Measurements from ENCODE around the gene KLF4.

The KLF4 gene

DNA sequence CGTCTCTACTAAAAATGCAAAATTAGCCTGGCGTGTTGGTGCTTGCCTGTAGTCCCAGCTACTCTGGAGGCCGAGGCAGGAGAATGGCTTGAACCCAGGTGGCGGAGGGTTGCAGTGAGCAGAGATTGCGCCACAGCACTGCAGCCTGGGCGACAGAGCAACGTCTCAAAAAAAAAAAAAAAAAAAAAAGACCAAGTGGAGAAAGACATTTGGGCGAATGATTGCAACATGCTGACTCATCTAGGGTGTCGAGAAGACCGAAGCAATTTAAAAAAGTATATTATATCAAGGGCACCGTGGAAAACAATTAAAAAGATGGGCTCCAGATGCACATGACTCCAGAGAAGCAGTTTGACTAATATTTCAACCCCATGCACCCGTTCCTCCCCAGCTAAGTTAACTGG is 9.2 kb downstream of the KLF4 start:
- no peak for TF ChIP-seq POLR2AphosphoS5 (IDR thresholded peaks at IDR 0.05; ENCODE audit: low read depth, low read length)
- TF ChIP-seq SIN3A (IDR thresholded peaks at IDR 0.05; ENCODE audit: borderline replicate concordance, insufficient read depth, low read length) = no peak
- TF ChIP-seq, protein P1, sequence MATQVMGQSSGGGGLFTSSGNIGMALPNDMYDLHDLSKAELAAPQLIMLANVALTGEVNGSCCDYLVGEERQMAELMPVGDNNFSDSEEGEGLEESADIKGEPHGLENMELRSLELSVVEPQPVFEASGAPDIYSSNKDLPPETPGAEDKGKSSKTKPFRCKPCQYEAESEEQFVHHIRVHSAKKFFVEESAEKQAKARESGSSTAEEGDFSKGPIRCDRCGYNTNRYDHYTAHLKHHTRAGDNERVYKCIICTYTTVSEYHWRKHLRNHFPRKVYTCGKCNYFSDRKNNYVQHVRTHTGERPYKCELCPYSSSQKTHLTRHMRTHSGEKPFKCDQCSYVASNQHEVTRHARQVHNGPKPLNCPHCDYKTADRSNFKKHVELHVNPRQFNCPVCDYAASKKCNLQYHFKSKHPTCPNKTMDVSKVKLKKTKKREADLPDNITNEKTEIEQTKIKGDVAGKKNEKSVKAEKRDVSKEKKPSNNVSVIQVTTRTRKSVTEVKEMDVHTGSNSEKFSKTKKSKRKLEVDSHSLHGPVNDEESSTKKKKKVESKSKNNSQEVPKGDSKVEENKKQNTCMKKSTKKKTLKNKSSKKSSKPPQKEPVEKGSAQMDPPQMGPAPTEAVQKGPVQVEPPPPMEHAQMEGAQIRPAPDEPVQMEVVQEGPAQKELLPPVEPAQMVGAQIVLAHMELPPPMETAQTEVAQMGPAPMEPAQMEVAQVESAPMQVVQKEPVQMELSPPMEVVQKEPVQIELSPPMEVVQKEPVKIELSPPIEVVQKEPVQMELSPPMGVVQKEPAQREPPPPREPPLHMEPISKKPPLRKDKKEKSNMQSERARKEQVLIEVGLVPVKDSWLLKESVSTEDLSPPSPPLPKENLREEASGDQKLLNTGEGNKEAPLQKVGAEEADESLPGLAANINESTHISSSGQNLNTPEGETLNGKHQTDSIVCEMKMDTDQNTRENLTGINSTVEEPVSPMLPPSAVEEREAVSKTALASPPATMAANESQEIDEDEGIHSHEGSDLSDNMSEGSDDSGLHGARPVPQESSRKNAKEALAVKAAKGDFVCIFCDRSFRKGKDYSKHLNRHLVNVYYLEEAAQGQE (IDR thresholded peaks at IDR 0.05; ENCODE audit: insufficient read depth in 1 of 2, low read depth in 2 of 2, low read length in 2 of 2) = no peak
- no peak for TF ChIP-seq FOXP2 (optimal IDR thresholded peaks at IDR 0.05; ENCODE audit: borderline replicate concordance, extremely low read depth, extremely low read length, insufficient read depth)
- no peak for TF ChIP-seq TAF1 (IDR thresholded peaks at IDR 0.05; ENCODE audit: borderline replicate concordance, insufficient read depth, low read length)

DNA sequence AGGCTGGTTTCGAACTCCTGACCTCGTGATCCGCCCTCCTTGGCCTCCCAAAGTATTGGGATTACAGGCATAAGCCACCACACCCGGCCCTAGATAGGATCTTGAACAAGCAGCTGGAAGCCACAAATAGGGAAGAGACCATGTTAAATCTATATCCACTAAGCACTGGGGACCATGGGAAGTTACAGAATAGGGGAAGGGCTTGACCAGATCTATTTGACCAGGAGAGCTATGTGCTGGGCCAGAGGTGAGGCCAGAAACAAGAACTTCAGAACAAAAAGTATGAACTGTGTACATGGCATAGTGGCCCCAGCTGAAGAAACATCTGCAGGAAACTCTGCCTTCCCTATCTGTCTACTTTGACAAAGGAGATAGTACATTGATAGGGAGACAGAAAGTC is 10.8 kb downstream of the KLF4 start:
- TF ChIP-seq TAF1 (IDR thresholded peaks at IDR 0.05; ENCODE audit: borderline replicate concordance, insufficient read depth, low read length) (no peak), POLR2AphosphoS5 (IDR thresholded peaks at IDR 0.05; ENCODE audit: low read depth, low read length) (no peak), FOXP2 (optimal IDR thresholded peaks at IDR 0.05; ENCODE audit: borderline replicate concordance, extremely low read depth, extremely low read length, insufficient read depth) (no peak)
- TF ChIP-seq, protein P1 (IDR thresholded peaks at IDR 0.05; ENCODE audit: insufficient read depth in 1 of 2, low read depth in 2 of 2, low read length in 2 of 2) = no peak

DNA sequence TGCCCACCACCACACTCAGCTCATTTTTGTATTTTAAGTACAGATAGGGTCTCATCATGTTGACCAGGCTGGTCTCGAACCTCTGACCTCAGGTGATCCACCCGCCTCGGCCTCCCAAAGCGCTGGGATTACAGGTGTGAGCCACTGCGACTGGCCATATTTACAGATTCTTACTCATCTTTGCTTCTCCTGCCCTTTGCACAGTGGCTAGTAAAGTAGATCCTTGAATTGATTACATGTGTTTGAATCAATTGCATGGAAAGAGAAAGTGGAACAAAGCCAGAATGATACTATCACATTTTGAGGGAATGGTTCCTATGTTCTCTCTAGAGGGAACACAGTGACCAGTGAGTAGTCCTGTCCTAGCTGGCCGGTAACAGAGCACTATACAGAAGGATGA is 15.4 kb downstream of the KLF4 start:
- TF ChIP-seq FOXP2 (optimal IDR thresholded peaks at IDR 0.05; ENCODE audit: borderline replicate concordance, extremely low read depth, extremely low read length, insufficient read depth) (no peak), TAF1 (IDR thresholded peaks at IDR 0.05; ENCODE audit: borderline replicate concordance, insufficient read depth, low read length) (no peak), POLR2AphosphoS5 (IDR thresholded peaks at IDR 0.05; ENCODE audit: low read depth, low read length) (no peak), SIN3A (IDR thresholded peaks at IDR 0.05; ENCODE audit: borderline replicate concordance, insufficient read depth, low read length) (no peak)
- TF ChIP-seq, protein P1 (IDR thresholded peaks at IDR 0.05; ENCODE audit: insufficient read depth in 1 of 2, low read depth in 2 of 2, low read length in 2 of 2) = no peak

DNA sequence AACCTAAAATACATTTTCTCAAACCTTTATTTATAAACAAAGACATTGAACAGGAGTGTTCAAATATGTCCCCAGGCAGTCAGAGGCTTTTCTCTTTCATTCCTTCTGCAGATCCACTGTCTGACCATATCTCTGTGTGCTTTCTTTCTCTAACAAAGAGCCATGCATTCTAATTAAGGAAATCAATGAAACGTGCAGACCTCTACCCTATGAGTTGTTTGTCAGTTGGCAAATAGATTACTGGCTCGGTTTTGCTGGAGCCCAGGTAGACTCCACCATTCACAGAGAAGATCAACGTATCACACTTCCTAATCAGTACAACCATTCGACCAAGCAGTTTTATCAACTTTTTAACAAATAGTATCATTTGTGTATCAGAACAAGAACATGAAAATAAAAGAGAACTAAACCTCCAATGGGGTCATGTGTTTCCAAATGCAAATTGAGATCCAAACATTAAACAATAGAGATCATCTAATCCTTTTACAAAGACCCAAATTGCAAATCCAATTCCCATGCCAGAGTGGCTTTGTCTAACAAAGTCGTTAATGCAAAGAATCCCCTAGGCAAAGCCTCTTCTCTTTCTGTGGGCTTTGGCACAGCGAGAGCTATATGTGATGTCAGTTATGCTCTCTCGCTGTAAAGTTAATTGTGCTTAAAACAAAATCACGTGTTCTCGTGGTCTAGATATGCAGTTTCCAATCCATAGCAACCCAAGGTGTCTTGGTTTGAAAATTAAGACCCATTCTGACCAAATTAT is 16.8 kb downstream of the KLF4 start:
- TF ChIP-seq TAF1 (IDR thresholded peaks at IDR 0.05; ENCODE audit: borderline replicate concordance, insufficient read depth, low read length) (no peak), SIN3A (IDR thresholded peaks at IDR 0.05; ENCODE audit: borderline replicate concordance, insufficient read depth, low read length) (no peak), FOXP2 (optimal IDR thresholded peaks at IDR 0.05; ENCODE audit: borderline replicate concordance, extremely low read depth, extremely low read length, insufficient read depth) (no peak), POLR2AphosphoS5 (IDR thresholded peaks at IDR 0.05; ENCODE audit: low read depth, low read length) (no peak)
- TF ChIP-seq, protein P1 (IDR thresholded peaks at IDR 0.05; ENCODE audit: insufficient read depth in 1 of 2, low read depth in 2 of 2, low read length in 2 of 2) = no peak

Data from PFSK-1 (cell line).